ENCODE measurements around the gene RBP4. TPM values are rescaled to one million over a fixed set of nuclear protein-coding genes. Genes with fewer than 3 reads are reported as not detected.

The RBP4 gene
- total RNA-seq, 1 experiment from 2014 or later, result not detected

DNA sequence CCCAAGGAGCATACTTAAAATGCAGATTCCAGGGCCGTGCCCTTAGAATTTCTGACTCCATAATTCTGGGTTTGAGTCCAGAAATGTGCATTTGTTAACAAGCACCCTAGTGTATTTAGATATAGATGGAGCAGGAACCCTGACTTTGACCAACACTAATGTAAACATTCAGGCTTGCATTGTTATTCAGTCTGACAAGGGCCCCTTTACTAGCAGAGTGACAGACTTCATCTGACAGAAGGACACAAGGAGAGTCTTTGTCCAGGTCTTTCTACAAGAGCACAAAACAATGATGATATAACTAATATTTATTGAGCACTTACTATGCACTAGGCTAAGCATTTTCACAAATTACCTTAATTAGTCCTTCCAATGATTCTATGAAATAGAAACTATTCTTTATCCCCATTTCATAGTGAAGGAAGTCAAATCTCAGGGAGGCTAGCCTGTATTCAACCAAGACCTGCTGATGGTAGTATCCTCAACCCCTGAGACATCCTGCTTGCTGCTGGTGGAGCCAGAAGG, 3.9 kb downstream of the RBP4 start:
- no peak for DNase-seq (ENCODE audit: extremely low read depth, low read depth)

- no peak for DNase-seq (ENCODE audit: extremely low read depth, low read depth)
Observed at GRCh38 chr10:93596539-93596938, 4.5 kb downstream of the RBP4 start.

DNA sequence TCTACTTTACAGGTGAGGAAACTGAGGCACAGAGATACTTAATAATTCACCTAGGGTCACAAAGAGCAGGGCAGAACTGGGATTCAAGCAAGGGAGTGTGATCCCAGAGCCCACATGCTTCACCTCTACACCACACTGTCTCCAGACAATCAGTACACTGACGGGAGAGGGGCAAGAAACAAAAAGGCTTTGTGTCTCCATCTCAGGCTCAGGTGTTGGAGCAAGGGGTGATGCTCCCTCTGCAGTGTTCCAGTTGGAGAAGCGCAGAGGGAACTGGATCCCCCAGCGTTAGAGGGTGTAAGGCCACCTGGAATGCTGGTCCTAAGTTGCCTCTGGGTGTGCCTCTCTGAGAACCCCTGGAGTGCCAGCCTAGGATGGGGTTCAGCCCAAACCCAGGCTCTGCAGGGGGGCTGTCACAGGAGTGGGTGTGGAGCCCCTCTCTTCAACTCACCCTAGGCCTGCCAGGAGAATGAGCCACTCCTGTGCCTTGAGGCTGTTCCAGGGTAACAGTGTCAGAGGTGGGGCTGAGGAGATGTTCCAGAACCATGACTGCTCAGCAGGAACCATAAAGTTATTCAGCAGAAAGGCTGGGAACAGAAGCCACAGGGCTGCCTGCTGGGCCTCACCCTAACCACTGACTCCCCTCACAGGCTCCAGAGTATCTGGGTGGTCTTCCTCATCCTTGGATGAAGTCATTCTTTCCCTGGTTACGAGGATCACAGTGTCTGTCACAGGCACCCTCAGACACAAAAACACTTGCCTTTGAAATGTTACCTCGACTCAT, 5.5 kb downstream of the RBP4 start:
- no peak for DNase-seq (ENCODE audit: extremely low read depth, low read depth)

GRCh38 chr10:93594518-93594917, 6.5 kb downstream of the RBP4 start:
- no peak for DNase-seq (ENCODE audit: extremely low read depth, low read depth)

DNA sequence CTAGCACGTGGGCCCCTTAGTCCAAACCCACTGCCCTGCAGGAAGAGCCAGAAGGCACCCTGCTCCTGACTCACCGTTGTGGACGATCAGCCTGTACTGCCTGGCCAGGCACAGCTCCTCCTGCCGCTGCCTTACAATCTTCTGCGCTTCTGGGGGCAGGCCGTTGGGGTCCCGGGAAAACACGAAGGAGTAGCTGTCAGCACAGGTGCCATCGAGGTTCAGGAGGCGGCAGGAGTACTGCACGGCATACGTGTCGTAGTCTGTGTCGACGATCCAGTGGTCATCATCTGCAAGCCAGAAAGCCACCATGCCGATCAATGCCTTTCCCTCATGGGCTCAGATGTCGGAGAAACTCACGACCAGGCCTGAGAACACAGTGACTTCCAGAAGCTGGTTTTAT, 7.3 kb downstream of the RBP4 start:
- no peak for DNase-seq (ENCODE audit: extremely low read depth, low read depth)

DNA sequence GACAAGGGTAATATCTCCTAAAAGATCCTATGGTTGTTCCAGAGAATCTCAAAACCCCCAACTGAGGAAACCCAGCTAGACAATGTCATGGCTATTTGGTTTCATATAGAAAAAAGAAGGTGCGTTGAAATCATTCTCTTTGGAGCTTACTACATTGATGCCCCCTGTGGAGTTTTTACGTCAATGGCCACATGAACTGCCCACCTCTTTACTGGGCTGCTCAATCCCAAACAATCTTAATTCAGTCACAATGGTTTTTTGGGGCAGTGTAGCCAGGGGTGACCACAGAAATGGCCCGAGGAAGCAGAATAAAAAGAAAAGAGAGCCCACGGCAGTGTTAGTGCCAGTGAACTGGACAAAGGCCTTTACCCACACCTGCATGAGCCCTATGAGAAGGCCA, 7.8 kb downstream of the RBP4 start:
- DNase-seq (ENCODE audit: extremely low read depth, low read depth), result no peak

- DNase-seq (ENCODE audit: extremely low read depth, low read depth), result no peak
Observed at GRCh38 chr10:93591065-93591808, 9.8 kb downstream of the RBP4 start.

GRCh38 chr10:93590638-93591037, 10.4 kb downstream of the RBP4 start:
- DNase-seq (ENCODE audit: extremely low read depth, low read depth), result no peak

- DNase-seq (ENCODE audit: extremely low read depth, low read depth), result no peak
Observed at GRCh38 chr10:93589648-93590562, 11.1 kb downstream of the RBP4 start.

- DNase-seq (ENCODE audit: extremely low read depth, low read depth), result no peak
Observed at GRCh38 chr10:93584445-93584844, 16.6 kb downstream of the RBP4 start.

DNA sequence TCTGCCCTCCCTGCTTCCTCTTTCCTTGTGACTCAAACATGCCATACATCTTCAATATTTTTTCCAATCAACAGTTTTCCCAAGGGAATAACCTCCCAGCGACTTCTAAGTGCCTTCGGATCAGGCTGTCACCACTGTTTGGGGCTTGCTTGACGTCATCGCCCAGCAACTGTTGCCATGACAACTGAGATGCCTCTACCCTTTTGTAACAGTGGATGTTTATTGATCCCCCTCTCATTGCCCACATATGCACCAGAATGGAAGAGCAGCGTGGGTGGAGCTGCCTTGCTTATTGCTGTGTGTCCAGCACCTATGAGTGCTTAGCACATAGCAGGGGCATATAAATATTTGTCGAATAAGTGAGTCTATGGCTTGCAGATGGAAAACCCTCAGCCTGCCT, 20.2 kb downstream of the RBP4 start:
- DNase-seq (ENCODE audit: extremely low read depth, low read depth), result no peak

DNA sequence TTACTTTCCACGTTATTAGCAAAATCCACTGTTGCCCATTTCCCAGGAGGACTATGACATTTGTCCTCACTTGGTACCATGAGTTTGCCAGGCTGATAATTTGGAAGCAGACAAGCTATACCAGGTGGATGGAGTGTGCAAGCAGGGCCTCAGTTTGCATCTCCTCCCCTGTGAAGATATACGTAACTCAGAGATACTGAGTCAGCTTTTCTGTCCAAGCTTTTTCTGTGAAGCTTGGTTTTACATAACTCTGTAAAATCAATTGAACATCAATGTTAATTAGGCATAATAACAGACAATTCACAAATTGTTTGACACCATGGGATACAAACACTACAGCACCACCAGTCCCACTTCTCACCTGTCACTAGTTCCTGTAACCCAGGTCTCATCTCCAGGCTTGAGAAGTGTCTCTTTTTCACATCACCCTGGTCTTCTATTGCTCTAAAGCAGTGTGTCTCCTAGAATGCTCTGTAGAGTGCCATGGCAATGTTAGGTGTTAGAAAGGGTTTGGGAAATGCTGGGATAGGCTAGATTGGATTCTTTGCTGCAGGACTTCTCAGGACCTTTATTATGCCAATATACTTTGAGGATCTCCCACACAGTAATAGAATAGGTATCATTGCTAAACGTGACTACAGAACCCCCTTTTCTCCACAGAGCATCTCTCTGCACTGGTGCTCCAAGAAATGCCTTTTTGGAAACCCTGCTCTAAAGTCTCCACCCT, 20.9 kb downstream of the RBP4 start:
- no peak for DNase-seq (ENCODE audit: extremely low read depth, low read depth)

DNA sequence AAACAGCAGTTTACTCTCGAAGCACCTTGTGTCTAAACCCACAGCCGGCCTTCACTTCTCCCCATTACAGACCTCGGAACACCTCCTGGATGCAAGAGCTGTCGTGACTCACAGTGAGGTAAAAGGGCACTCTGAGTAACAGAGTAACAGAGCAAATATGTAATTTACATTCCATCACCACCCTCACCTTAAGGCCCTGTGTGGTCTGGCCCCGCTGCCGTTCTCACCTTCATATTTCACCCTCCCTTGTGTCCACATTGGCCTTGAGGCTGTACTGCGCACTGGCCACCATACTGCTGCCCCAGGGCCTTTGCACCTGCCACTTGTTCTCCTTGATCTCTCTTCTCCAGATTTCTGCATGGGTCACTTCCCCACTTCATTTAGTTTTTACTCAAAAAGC, 21.9 kb downstream of the RBP4 start:
- DNase-seq (ENCODE audit: extremely low read depth, low read depth), result no peak

- DNase-seq (ENCODE audit: extremely low read depth, low read depth), result no peak
Observed at GRCh38 chr10:93577565-93577964, 23.5 kb downstream of the RBP4 start.

DNA sequence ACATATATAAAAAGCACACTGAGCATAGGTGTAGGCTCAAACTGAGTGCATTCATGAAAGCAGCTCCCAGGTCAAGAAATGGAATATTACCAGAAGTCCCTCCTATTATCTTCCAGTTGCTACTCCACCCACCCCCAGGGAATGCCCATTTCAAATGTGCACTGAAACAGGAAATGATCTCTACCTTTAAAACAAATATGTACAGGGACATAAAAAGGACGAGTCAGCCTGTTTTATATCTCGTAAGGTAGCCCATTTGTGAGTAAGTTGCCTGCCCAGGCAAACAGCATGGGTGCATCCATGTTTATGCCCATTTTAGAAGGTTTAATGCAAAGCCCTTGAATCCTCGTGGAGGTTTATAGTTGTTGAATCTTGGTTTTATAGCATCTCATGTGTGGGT, 24.1 kb downstream of the RBP4 start:
- DNase-seq (ENCODE audit: extremely low read depth, low read depth), result no peak

- no peak for DNase-seq (ENCODE audit: extremely low read depth, low read depth)
Observed at GRCh38 chr10:93573924-93574323, 27.1 kb downstream of the RBP4 start.

- DNase-seq (ENCODE audit: extremely low read depth, low read depth), result no peak
Observed at GRCh38 chr10:93573051-93573909, 27.8 kb downstream of the RBP4 start.

- no peak for DNase-seq (ENCODE audit: extremely low read depth, low read depth)
Observed at GRCh38 chr10:93572606-93573005, 28.4 kb downstream of the RBP4 start.

DNA sequence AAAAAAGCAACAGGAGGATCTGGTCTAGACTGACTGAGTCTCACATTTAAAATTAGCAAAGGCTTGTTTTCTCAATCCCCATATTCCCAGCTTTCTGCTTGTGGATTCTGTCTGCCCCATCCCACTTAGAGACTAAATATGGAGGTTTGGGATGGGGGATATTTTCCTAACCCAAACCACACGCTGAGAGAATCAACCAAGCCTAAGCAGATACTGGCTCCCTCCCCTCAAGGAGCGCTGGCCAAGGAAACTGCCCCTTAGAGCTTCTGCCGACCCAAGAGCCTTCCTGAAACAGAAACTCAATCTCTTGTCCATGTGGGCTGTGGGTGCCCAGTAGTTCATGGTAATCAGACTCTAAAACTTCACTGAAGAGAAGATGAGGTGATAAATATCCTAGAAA, 30.7 kb downstream of the RBP4 start:
- no peak for DNase-seq (ENCODE audit: extremely low read depth, low read depth)

DNA sequence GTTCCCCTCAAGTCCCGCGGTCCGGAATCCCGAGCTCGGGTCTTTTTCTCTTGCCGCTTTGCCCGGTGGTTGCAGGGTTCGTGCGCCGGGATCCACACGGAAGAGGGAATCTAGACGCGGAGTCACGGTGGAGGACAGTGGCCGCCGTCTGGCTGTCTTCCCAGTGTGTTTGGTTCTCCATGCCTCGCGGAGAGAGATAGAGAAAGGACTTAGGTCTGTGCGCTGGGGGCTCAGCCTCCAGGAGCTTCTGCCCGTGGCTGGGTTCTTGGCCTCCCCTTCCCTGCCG, 33.0 kb downstream of the RBP4 start:
- DNase-seq (ENCODE audit: extremely low read depth, low read depth), result no peak

Measured in NCI-H460 (cell line).